GM12892 (cell line): ENCODE measurements around the gene E2F1.
A peak's percentile ranks its signal among the peaks of the same experiment; 100 is the strongest.

Source experiments
- POLR2A ChIP-seq: IDR thresholded peaks from 2 replicates; pipeline ENCODE4 v1.6.1; 2011; ENCODE audit warnings: low read depth, low read length, control low read depth
- TAF1 ChIP-seq: IDR thresholded peaks from 2 replicates; pipeline ENCODE4 v1.6.1; 2011; ENCODE audit warnings: low read depth, mild to moderate bottlenecking, control low read depth, low read length, borderline replicate concordance

- TF ChIP-seq POLR2A, result peak; percentile 60
- no peak for TF ChIP-seq TAF1
Observed at GRCh38 chr20:33679758-33680485, 6.3 kb downstream of the E2F1 start.
